PC-3 (cell line): ENCODE results near the gene XPR1. TPM values are rescaled to one million over a fixed set of nuclear protein-coding genes. Genes with fewer than 3 reads are reported as not detected.

Experiments
- ATAC-seq: fragments of 200-7000 bp; cut with Tn5 transposase; 2 replicates; pipeline ENCODE4 v1.9.1; 2020; ENCODE audit warnings: mild to moderate bottlenecking, moderate library complexity
- BruUV-seq: library from RNA; stranded (reverse); fragments of 400-500 nt; replicated peaks from 2 replicates; lab custom pipeline; 2021; lab: Mats Ljungman, UMichigan
- CTCF ChIA-PET: fragments of 300-600 bp; sonication (Branson Sonifier 250); formaldehyde crosslinking; loops from one replicate; lab custom pipeline; 2022; ENCODE audit warnings: antibody characterized with exemption; lab: Charles Lee
- POLR2A ChIA-PET: fragments of 300-600 bp; sonication (Branson Sonifier 250); formaldehyde crosslinking; loops from one replicate; lab custom pipeline; 2022; ENCODE audit warnings: antibody characterized with exemption; ENCODE audit not compliant: unreplicated experiment; lab: Charles Lee
- DNase-seq: peaks from one replicate; pipeline ENCODE4 v3.0.0-alpha.2; 2015
- H2AFZ ChIP-seq: fragments of 300-600 bp; sonication (generic); 2 replicates; pipeline ENCODE4 v1.6.0; 2016; ENCODE audit warnings: antibody characterized with exemption, low read length
- H3F3A ChIP-seq: fragments of 300-600 bp; sonication (generic); one replicate; pipeline ENCODE4 v1.6.0; 2017; ENCODE audit warnings: antibody characterized with exemption, low read length, control low read depth, mild to moderate bottlenecking; ENCODE audit not compliant: unreplicated experiment
- H3K27ac ChIP-seq: fragments of 300-600 bp; sonication (generic); 2 replicates; pipeline ENCODE4 v1.5.1; 2016; ENCODE audit warnings: mild to moderate bottlenecking, low read length
- H3K27me3 ChIP-seq: fragments of 300-600 bp; sonication (generic); 2 replicates; pipeline ENCODE4 v1.6.1; 2016; ENCODE audit warnings: low read length, mixed read lengths
- H3K36me3 ChIP-seq: fragments of 300-600 bp; sonication (generic); 2 replicates; pipeline ENCODE4 v1.6.1; 2016; ENCODE audit warnings: low read depth, mixed run types, low read length, mixed read lengths
- H3K4me1 ChIP-seq: fragments of 300-600 bp; sonication (generic); 2 replicates; pipeline ENCODE4 v1.5.1; 2016; ENCODE audit warnings: low read length; ENCODE audit not compliant: insufficient read depth
- H3K4me2 ChIP-seq: fragments of 300-600 bp; sonication (generic); 2 replicates; pipeline ENCODE4 v1.6.0; 2016; ENCODE audit warnings: low read length
- H3K4me3 ChIP-seq: fragments of 300-600 bp; sonication (generic); 2 replicates; pipeline ENCODE4 v1.5.1; 2016; ENCODE audit warnings: mild to moderate bottlenecking, low read length, mixed read lengths
- H3K79me2 ChIP-seq: fragments of 300-600 bp; sonication (generic); 2 replicates; pipeline ENCODE4 v1.6.1; 2017; ENCODE audit warnings: low read length, mixed read lengths
- H3K9ac ChIP-seq: fragments of 300-600 bp; sonication (generic); 2 replicates; pipeline ENCODE4 v1.6.0; 2016; ENCODE audit warnings: mild to moderate bottlenecking, low read length
- H3K9me2 ChIP-seq: fragments of 300-600 bp; sonication (generic); replicated peaks from 2 replicates; pipeline ENCODE4 v1.6.1; 2016; ENCODE audit warnings: mixed run types, low read length, mixed read lengths
- H3K9me3 ChIP-seq: fragments of 300-600 bp; sonication (generic); 2 replicates; pipeline ENCODE4 v1.6.1; 2016; ENCODE audit warnings: low read length, mixed read lengths
- H4K20me1 ChIP-seq: fragments of 300-600 bp; sonication (generic); 2 replicates; pipeline ENCODE4 v1.6.1; 2016; ENCODE audit warnings: low read length, mixed read lengths
- CTCF ChIP-seq: fragments of 300-600 bp; sonication (generic); conservative IDR thresholded peaks from 2 replicates; pipeline ENCODE4 v1.5.1; 2017; ENCODE audit warnings: antibody characterized with exemption, low read depth, mild to moderate bottlenecking, low read length
- EZH2 ChIP-seq: fragments of 300-600 bp; sonication (generic); IDR thresholded peaks from one replicate; pipeline ENCODE4 v1.6.1; 2017; ENCODE audit warnings: antibody characterized with exemption, mild to moderate bottlenecking, low read length; ENCODE audit not compliant: unreplicated experiment
- EZH2phosphoT487 ChIP-seq: fragments of 300-600 bp; sonication (generic); IDR thresholded peaks from 2 replicates; pipeline ENCODE4 v1.6.1; 2018; ENCODE audit warnings: mild to moderate bottlenecking, antibody characterized with exemption, low read length, borderline replicate concordance
- intact Hi-C: fragments of 100-400 bp; cut with micrococcal nuclease; formaldehyde crosslinking; loops from 2 replicates; pipeline ENCODE4 v1.9.0; 2023
- total RNA-seq: library from RNA; depleted of rRNA; stranded (reverse); fragments of >200 nt; gene quantifications from 2 replicates; pipeline ENCODE4 v1.2.3, GENCODE V29; 2014

XPR1 gene
- total RNA-seq, 1 experiment from 2014 or later: 8.2 TPM

GRCh38 chr1:180909005-180909414 lies 277.2 kb downstream of the XPR1 start:
- Histone ChIP-seq H3K4me1 (no peaks in the 10 kb centered on the region), H3K79me2 (no peaks in the 10 kb centered on the region), H3K4me3 (no peak overlapping the region), H3K9me2 (no peaks in the 10 kb centered on the region), H3K9me3 (no peaks in the 10 kb centered on the region), H4K20me1 (no peaks in the 10 kb centered on the region), H3F3A (no peaks in the 10 kb centered on the region), H3K4me2 (no peak overlapping the region), H3K36me3 (no peaks in the 10 kb centered on the region), H2AFZ (no peak overlapping the region), H3K27ac (no peak overlapping the region), H3K27me3 (no peaks in the 10 kb centered on the region), H3K9ac (no peak overlapping the region)
- no peak for TF ChIP-seq EZH2
- no peak for TF ChIP-seq CTCF
- TF ChIP-seq EZH2phosphoT487: no peak
- intact Hi-C loops: no loop called here
- CTCF ChIA-PET: no interaction called here
- ATAC-seq (no peak), DNase-seq (no peak)
- POLR2A ChIA-PET: no interaction called here
- BruUV-seq: no TSS peak

GRCh38 chr1:180909462-180909976 lies 277.7 kb downstream of the XPR1 start:
- DNase-seq (no peak), ATAC-seq (no peak)
- POLR2A ChIA-PET: no interaction called here
- H3K27ac ChIP-seq: no peak overlapping the region
- CTCF ChIA-PET: no interaction called here
- H3K9ac ChIP-seq: no peak overlapping the region
- H3K9me2 ChIP-seq: no peaks in the 10 kb centered on the region
- H3K27me3 ChIP-seq: no peaks in the 10 kb centered on the region
- H2AFZ ChIP-seq: no peak overlapping the region
- TF ChIP-seq CTCF (no peak), EZH2phosphoT487 (no peak), EZH2 (no peak)
- no peaks in the 10 kb centered on the region for H3K36me3 ChIP-seq
- no peaks in the 10 kb centered on the region for H3K9me3 ChIP-seq
- no peak overlapping the region for H3K4me2 ChIP-seq
- H3K79me2 ChIP-seq: no peaks in the 10 kb centered on the region
- no peaks in the 10 kb centered on the region for H3F3A ChIP-seq
- H3K4me1 ChIP-seq: no peaks in the 10 kb centered on the region
- H4K20me1 ChIP-seq: no peaks in the 10 kb centered on the region
- intact Hi-C loops: no loop called here
- H3K4me3 ChIP-seq: no peak overlapping the region
- no TSS peak for BruUV-seq

GRCh38 chr1:180911640-180912191 lies 279.9 kb downstream of the XPR1 start:
- H3K9ac ChIP-seq: no peak overlapping the region
- no peaks in the 10 kb centered on the region for H3K9me3 ChIP-seq
- BruUV-seq: no TSS peak
- POLR2A ChIA-PET: no interaction called here
- CTCF ChIA-PET: no interaction called here
- H2AFZ ChIP-seq: no peak overlapping the region
- H3K27ac ChIP-seq: no peak overlapping the region
- H3K4me3 ChIP-seq: no peak overlapping the region
- ATAC-seq (no peak), DNase-seq (no peak)
- H3K4me1 ChIP-seq: no peaks in the 10 kb centered on the region
- no peaks in the 10 kb centered on the region for H3K27me3 ChIP-seq
- H3K9me2 ChIP-seq: no peaks in the 10 kb centered on the region
- H3K79me2 ChIP-seq: no peaks in the 10 kb centered on the region
- no peaks in the 10 kb centered on the region for H3F3A ChIP-seq
- intact Hi-C loops: no loop called here
- H3K36me3 ChIP-seq: no peaks in the 10 kb centered on the region
- no peaks in the 10 kb centered on the region for H4K20me1 ChIP-seq
- H3K4me2 ChIP-seq: no peak overlapping the region
- TF ChIP-seq EZH2phosphoT487: no peak
- no peak for TF ChIP-seq EZH2
- TF ChIP-seq CTCF: no peak
